Sciatic nerve (tissue), 2 donors: ENCODE measurements around the gene FGA. TPM values are rescaled to one million over a fixed set of nuclear protein-coding genes. Genes with fewer than 3 reads are reported as not detected.

Experiments used
- ATAC-seq: fragments of 200-7000 bp; cut with Tn5 transposase; one replicate; pipeline ENCODE4 v1.9.1; 2020; ENCODE audit warnings: mild to moderate bottlenecking, moderate library complexity
- DNase-seq: peaks from one replicate; pipeline ENCODE4 v3.0.0-alpha.2; 2020; ENCODE audit warnings: low spot score
- intact Hi-C: fragments of 100-400 bp; cut with DNase I; formaldehyde crosslinking; loops from one replicate; pipeline ENCODE4 v1.14.2; 2022
- total RNA-seq: library from RNA; stranded (reverse); fragmentation: NEBNext Ultra II Directional; extraction: Animal tissue kit (Norgen Biotek cat#: 25700); gene quantifications from one replicate; pipeline ENCODE4 v1.2.1, GENCODE V29; 2021
- donor health status: DM: no; HTN: no; CAD: no.
- donor health status: DM: no; HTN: no; CAD: no.

The FGA gene
- total RNA-seq, 1 donor from 2014 or later: not detected

GRCh38 chr4:154585369-154586018, 5.0 kb downstream of the FGA start:
- intact Hi-C loops: no loop called here
- ATAC-seq: no peak
- no peak for DNase-seq

- ATAC-seq (no peak), DNase-seq (no peak)
- intact Hi-C loops: no loop called here
These were observed 6.3 kb downstream of the FGA start for GRCh38 chr4:154584259-154584658.

GRCh38 chr4:154583677-154584076, 6.9 kb downstream of the FGA start:
- ATAC-seq: no peak

GRCh38 chr4:154583230-154583629, 7.3 kb downstream of the FGA start:
- intact Hi-C loops: no loop called here

More at GRCh38 chr4:154583677-154584076, 6.9 kb downstream of the FGA start:
- no peak for DNase-seq
- intact Hi-C loops: no loop called here

GRCh38 chr4:154582723-154583122, 7.8 kb downstream of the FGA start:
- DNase-seq (no peak), ATAC-seq (no peak)
- intact Hi-C loops: no loop called here

More at GRCh38 chr4:154583230-154583629, 7.3 kb downstream of the FGA start:
- DNase-seq (no peak), ATAC-seq (no peak)

GRCh38 chr4:154579927-154580326, 10.6 kb downstream of the FGA start:
- intact Hi-C loops: no loop called here
- DNase-seq (no peak), ATAC-seq (no peak)

- no peak for ATAC-seq
- intact Hi-C loops: no loop called here
- no peak for DNase-seq
These were observed 11.6 kb downstream of the FGA start for GRCh38 chr4:154578919-154579318.

- DNase-seq (no peak), ATAC-seq (no peak)
- intact Hi-C loops: no loop called here
These were observed 13.2 kb downstream of the FGA start for GRCh38 chr4:154577324-154577723.

GRCh38 chr4:154574311-154574710, 16.2 kb downstream of the FGA start:
- no peak for ATAC-seq
- no peak for DNase-seq
- intact Hi-C loops: no loop called here

- intact Hi-C loops: no loop called here
- no peak for ATAC-seq
These were observed 17.2 kb downstream of the FGA start for GRCh38 chr4:154573190-154573870.

GRCh38 chr4:154569584-154569983, 21.0 kb downstream of the FGA start:
- DNase-seq (no peak), ATAC-seq (no peak)
- intact Hi-C loops: no loop called here

More at GRCh38 chr4:154573190-154573870, 17.2 kb downstream of the FGA start:
- DNase-seq: no peak

GRCh38 chr4:154569028-154569427, 21.5 kb downstream of the FGA start:
- intact Hi-C loops: no loop called here
- ATAC-seq (no peak), DNase-seq (no peak)

GRCh38 chr4:154566639-154567204, 23.8 kb downstream of the FGA start:
- ATAC-seq (no peak), DNase-seq (no peak)
- intact Hi-C loops: no loop called here

- intact Hi-C loops: no loop called here
- DNase-seq (no peak), ATAC-seq (no peak)
These were observed 24.8 kb downstream of the FGA start for GRCh38 chr4:154565704-154566103.

GRCh38 chr4:154564311-154564710, 26.2 kb downstream of the FGA start:
- intact Hi-C loops: no loop called here
- no peak for DNase-seq

GRCh38 chr4:154562697-154563254, 27.8 kb downstream of the FGA start, which contains the start of gene FGB:
FGB (plus strand) TSS chr4:154563011; CDS start chr4:154563019, 8 bp downstream.
- intact Hi-C loops: no loop called here
- DNase-seq: no peak
- ATAC-seq: no peak

More at GRCh38 chr4:154564311-154564710, 26.2 kb downstream of the FGA start:
- ATAC-seq: no peak

- DNase-seq: no peak
- intact Hi-C loops: no loop called here
- no peak for ATAC-seq
These were observed 29.7 kb downstream of the FGA start for GRCh38 chr4:154560824-154561231.

GRCh38 chr4:154560419-154560801, 30.1 kb downstream of the FGA start:
- intact Hi-C loops: no loop called here
- ATAC-seq (no peak), DNase-seq (no peak)

GRCh38 chr4:154559494-154560418, 30.8 kb downstream of the FGA start:
- intact Hi-C loops: no loop called here
- no peak for DNase-seq
- no peak for ATAC-seq
